ENCODE data around the gene BCL11B.

DNA sequence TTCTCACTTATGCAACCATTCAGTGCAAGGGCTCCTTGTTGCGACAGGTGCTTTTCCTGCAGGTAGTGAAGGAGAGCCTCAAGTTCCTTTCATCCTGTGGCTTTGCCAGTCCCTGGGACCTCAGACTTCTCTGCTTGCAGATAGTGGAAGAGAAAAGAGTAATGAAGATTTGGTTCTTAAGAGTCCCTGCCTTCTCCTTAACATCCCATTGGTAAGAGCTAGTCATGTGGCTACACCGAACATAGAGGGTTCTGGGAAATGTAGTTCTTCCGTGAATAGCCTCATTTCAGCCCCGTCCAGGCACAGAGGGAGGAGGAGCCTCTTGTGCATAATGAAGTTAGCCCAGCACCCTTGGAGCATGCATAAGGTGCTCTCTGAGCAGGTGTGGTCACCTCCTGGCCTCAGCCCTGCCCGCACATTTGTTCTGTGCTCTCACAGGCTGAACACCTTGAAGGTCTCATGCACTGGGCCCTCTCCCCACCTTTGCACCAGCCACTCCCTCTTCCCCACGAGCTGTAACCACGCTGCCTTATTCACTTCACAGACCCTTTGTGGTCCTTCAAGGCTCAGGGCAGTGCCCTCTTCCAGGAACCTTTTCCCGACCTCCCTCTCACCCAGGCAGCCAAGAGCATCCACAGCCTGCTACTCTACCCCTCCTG is 134.0 kb downstream of the BCL11B start:
- TF ChIP-seq, protein P1, sequence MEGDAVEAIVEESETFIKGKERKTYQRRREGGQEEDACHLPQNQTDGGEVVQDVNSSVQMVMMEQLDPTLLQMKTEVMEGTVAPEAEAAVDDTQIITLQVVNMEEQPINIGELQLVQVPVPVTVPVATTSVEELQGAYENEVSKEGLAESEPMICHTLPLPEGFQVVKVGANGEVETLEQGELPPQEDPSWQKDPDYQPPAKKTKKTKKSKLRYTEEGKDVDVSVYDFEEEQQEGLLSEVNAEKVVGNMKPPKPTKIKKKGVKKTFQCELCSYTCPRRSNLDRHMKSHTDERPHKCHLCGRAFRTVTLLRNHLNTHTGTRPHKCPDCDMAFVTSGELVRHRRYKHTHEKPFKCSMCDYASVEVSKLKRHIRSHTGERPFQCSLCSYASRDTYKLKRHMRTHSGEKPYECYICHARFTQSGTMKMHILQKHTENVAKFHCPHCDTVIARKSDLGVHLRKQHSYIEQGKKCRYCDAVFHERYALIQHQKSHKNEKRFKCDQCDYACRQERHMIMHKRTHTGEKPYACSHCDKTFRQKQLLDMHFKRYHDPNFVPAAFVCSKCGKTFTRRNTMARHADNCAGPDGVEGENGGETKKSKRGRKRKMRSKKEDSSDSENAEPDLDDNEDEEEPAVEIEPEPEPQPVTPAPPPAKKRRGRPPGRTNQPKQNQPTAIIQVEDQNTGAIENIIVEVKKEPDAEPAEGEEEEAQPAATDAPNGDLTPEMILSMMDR (IDR thresholded peaks at IDR 0.05), result no peak
- TF ChIP-seq EZH2 (IDR thresholded peaks at IDR 0.05; ENCODE audit: borderline replicate concordance, insufficient read depth, low read depth, low read length, poor library complexity, severe bottlenecking), result no peak
